ENCODE results near the gene ZNF846.
"Not testable (repeated sequence)": the region's sequence is repeated elsewhere in the genome, so short reads cannot be mapped to it uniquely, and the experiment has no call there.

The ZNF846 gene

GRCh38 chr19:9768175-9769112 lies at the start of gene ZNF846:
Gene ZNF846, minus strand, starts transcription at chr19:9768738. Its CDS starts 3,788 bp downstream, at chr19:9764950.
- peak within 1 kb of the TSS; percentile 96 for H3K27ac Mint-ChIP-seq
- peaks cover 13% of the 10 kb centered on the region for H3K36me3 Mint-ChIP-seq
- DNase-seq (ENCODE audit: low spot score in 2 of 2), result peak; percentile 78 to 95
- H3K9me3 Mint-ChIP-seq, result peaks cover 6% of the 10 kb centered on the region
- peak within 1 kb of the TSS; percentile 93 for H3K4me3 Mint-ChIP-seq
- H3K4me1 Mint-ChIP-seq, result no peaks in the 10 kb centered on the region
- ATAC-seq, result peak; percentile 99

GRCh38 chr19:9818175-9818733 lies 49.7 kb upstream of the ZNF846 start:
- peak overlapping the region; percentile 89 for H3K27ac Mint-ChIP-seq
- peaks cover 19% of the 10 kb centered on the region for H3K4me1 Mint-ChIP-seq
- H3K4me3 Mint-ChIP-seq, result peak overlapping the region; percentile 84
- peaks cover 35% of the 10 kb centered on the region for H3K36me3 Mint-ChIP-seq
- no peak for DNase-seq (ENCODE audit: low spot score in 2 of 2)
- no peaks in the 10 kb centered on the region for H3K9me3 Mint-ChIP-seq
- ATAC-seq, result no peak

- Mint-ChIP-seq H3K4me1 (peaks cover 13% of the 10 kb centered on the region), H3K27ac (no peak overlapping the region), H3K36me3 (peaks cover 76% of the 10 kb centered on the region), H3K9me3 (no peaks in the 10 kb centered on the region), H3K4me3 (no peak overlapping the region)
- ATAC-seq, result peak; percentile 19
- no peak for DNase-seq (ENCODE audit: low spot score in 2 of 2)
Observed at GRCh38 chr19:9811139-9811538, 42.6 kb upstream of the ZNF846 start.

- no peak for ATAC-seq
- H3K36me3 Mint-ChIP-seq, result peaks cover 60% of the 10 kb centered on the region
- DNase-seq (ENCODE audit: low spot score in 2 of 2), result no peak
- H3K9me3 Mint-ChIP-seq, result no peaks in the 10 kb centered on the region
- no peak overlapping the region for H3K4me3 Mint-ChIP-seq
- peaks cover 13% of the 10 kb centered on the region for H3K4me1 Mint-ChIP-seq
- H3K27ac Mint-ChIP-seq, result peak overlapping the region; percentile 79
Observed at GRCh38 chr19:9808855-9809824, 40.6 kb upstream of the ZNF846 start.

- DNase-seq (ENCODE audit: low spot score in 2 of 2), result no peak
- H3K36me3 Mint-ChIP-seq, result peaks cover 39% of the 10 kb centered on the region
- H3K4me1 Mint-ChIP-seq, result peaks cover 13% of the 10 kb centered on the region
- ATAC-seq, result no peak
- H3K4me3 Mint-ChIP-seq, result no peak overlapping the region
- no peaks in the 10 kb centered on the region for H3K9me3 Mint-ChIP-seq
- H3K27ac Mint-ChIP-seq, result no peak overlapping the region
Observed at GRCh38 chr19:9806803-9807202, 38.3 kb upstream of the ZNF846 start.

GRCh38 chr19:9801976-9802375 lies 33.4 kb upstream of the ZNF846 start:
- H3K36me3 Mint-ChIP-seq, result no peaks in the 10 kb centered on the region
- peaks cover 5% of the 10 kb centered on the region for H3K4me1 Mint-ChIP-seq
- no peaks in the 10 kb centered on the region for H3K9me3 Mint-ChIP-seq
- no peak overlapping the region for H3K27ac Mint-ChIP-seq
- DNase-seq (ENCODE audit: low spot score in 2 of 2) (no peak), ATAC-seq (no peak)
- H3K4me3 Mint-ChIP-seq, result no peak overlapping the region

- no peak for DNase-seq (ENCODE audit: low spot score in 2 of 2)
- no peaks in the 10 kb centered on the region for H3K9me3 Mint-ChIP-seq
- H3K27ac Mint-ChIP-seq, result no peak overlapping the region
- no peak for ATAC-seq
- H3K4me1 Mint-ChIP-seq, result peaks cover 14% of the 10 kb centered on the region
- H3K4me3 Mint-ChIP-seq, result no peak overlapping the region
- H3K36me3 Mint-ChIP-seq, result no peaks in the 10 kb centered on the region
Observed at GRCh38 chr19:9799162-9799561, 30.6 kb upstream of the ZNF846 start.

- ATAC-seq (no peak), DNase-seq (ENCODE audit: low spot score in 2 of 2) (no peak)
- Mint-ChIP-seq H3K4me3 (no peak overlapping the region), H3K9me3 (no peaks in the 10 kb centered on the region), H3K27ac (no peak overlapping the region), H3K4me1 (peaks cover 14% of the 10 kb centered on the region), H3K36me3 (peaks cover 6% of the 10 kb centered on the region)
Observed at GRCh38 chr19:9797871-9798270, 29.3 kb upstream of the ZNF846 start.

GRCh38 chr19:9796113-9796773 lies 27.7 kb upstream of the ZNF846 start:
- H3K36me3 Mint-ChIP-seq, result peaks cover 6% of the 10 kb centered on the region
- no peak overlapping the region for H3K4me3 Mint-ChIP-seq
- peak; percentile 70 for ATAC-seq
- H3K4me1 Mint-ChIP-seq, result peaks cover 19% of the 10 kb centered on the region
- no peaks in the 10 kb centered on the region for H3K9me3 Mint-ChIP-seq
- DNase-seq (ENCODE audit: low spot score in 2 of 2), result peak; percentile 64 to 87
- peak overlapping the region; percentile 77 for H3K27ac Mint-ChIP-seq

- Mint-ChIP-seq H3K36me3 (peaks cover 11% of the 10 kb centered on the region), H3K9me3 (no peaks in the 10 kb centered on the region), H3K27ac (peak overlapping the region; percentile 95), H3K4me1 (peaks cover 21% of the 10 kb centered on the region), H3K4me3 (peak overlapping the region; percentile 90)
- ATAC-seq, result peak; percentile 44
- no peak for DNase-seq (ENCODE audit: low spot score in 2 of 2)
Observed at GRCh38 chr19:9793071-9793591, 24.6 kb upstream of the ZNF846 start.

GRCh38 chr19:9792206-9793070 lies 23.9 kb upstream of the ZNF846 start:
- Mint-ChIP-seq H3K4me3 (peak overlapping the region; percentile 90), H3K27ac (peak overlapping the region; percentile 95), H3K4me1 (peaks cover 21% of the 10 kb centered on the region), H3K36me3 (peaks cover 11% of the 10 kb centered on the region), H3K9me3 (no peaks in the 10 kb centered on the region)
- DNase-seq (ENCODE audit: low spot score in 2 of 2) (peak; percentile 78 to 96), ATAC-seq (peak; percentile 76)

GRCh38 chr19:9791552-9792205 lies 23.1 kb upstream of the ZNF846 start:
- peak; percentile 73 to 94 for DNase-seq (ENCODE audit: low spot score in 2 of 2)
- Mint-ChIP-seq H3K9me3 (no peaks in the 10 kb centered on the region), H3K4me1 (peaks cover 21% of the 10 kb centered on the region), H3K36me3 (peaks cover 11% of the 10 kb centered on the region), H3K4me3 (peak overlapping the region; percentile 90), H3K27ac (peak overlapping the region; percentile 95)
- peak; percentile 81 for ATAC-seq

- peaks cover 21% of the 10 kb centered on the region for H3K4me1 Mint-ChIP-seq
- ATAC-seq; H3K9me3 Mint-ChIP-seq; DNase-seq (ENCODE audit: low spot score in 2 of 2): not testable (repeated sequence)
- peak overlapping the region; percentile 90 for H3K4me3 Mint-ChIP-seq
- peaks cover 11% of the 10 kb centered on the region for H3K36me3 Mint-ChIP-seq
- peak overlapping the region; percentile 95 for H3K27ac Mint-ChIP-seq
Observed at GRCh38 chr19:9791073-9791367, 22.5 kb upstream of the ZNF846 start.
